ENCODE measurements around the gene DCLK2.

Gene DCLK2

GRCh38 chr4:150212927-150213326 lies 134.7 kb downstream of the DCLK2 start:
- H3K4me3 ChIP-seq (replicated peaks; ENCODE audit: low read depth, low read length), result no peak overlapping the region
- TF ChIP-seq CTCF (IDR thresholded peaks at IDR 0.05; ENCODE audit: low read length, missing control alignments), result no peak
- DNase-seq (ENCODE audit: low read depth), result no peak

GRCh38 chr4:150215601-150216000 lies 137.4 kb downstream of the DCLK2 start:
- no peak for TF ChIP-seq CTCF (IDR thresholded peaks at IDR 0.05; ENCODE audit: low read length, missing control alignments)
- no peak overlapping the region for H3K4me3 ChIP-seq (replicated peaks; ENCODE audit: low read depth, low read length)
- DNase-seq (ENCODE audit: low read depth), result no peak

- DNase-seq (ENCODE audit: low read depth), result no peak
- TF ChIP-seq CTCF (IDR thresholded peaks at IDR 0.05; ENCODE audit: low read length, missing control alignments), result no peak
- H3K4me3 ChIP-seq (replicated peaks; ENCODE audit: low read depth, low read length), result no peak overlapping the region
These were observed 138.5 kb downstream of the DCLK2 start for GRCh38 chr4:150216726-150217125.

- no peak overlapping the region for H3K4me3 ChIP-seq (replicated peaks; ENCODE audit: low read depth, low read length)
- TF ChIP-seq CTCF (IDR thresholded peaks at IDR 0.05; ENCODE audit: low read length, missing control alignments), result peak; percentile 59
- peak; percentile 83 for DNase-seq (ENCODE audit: low read depth)
These were observed 138.9 kb downstream of the DCLK2 start for GRCh38 chr4:150217192-150217591.

- DNase-seq (ENCODE audit: low read depth), result no peak
- no peak overlapping the region for H3K4me3 ChIP-seq (replicated peaks; ENCODE audit: low read depth, low read length)
- TF ChIP-seq CTCF (IDR thresholded peaks at IDR 0.05; ENCODE audit: low read length, missing control alignments), result no peak
These were observed 139.6 kb downstream of the DCLK2 start for GRCh38 chr4:150217808-150218207.

GRCh38 chr4:150218447-150218846 lies 140.2 kb downstream of the DCLK2 start:
- no peak overlapping the region for H3K4me3 ChIP-seq (replicated peaks; ENCODE audit: low read depth, low read length)
- DNase-seq (ENCODE audit: low read depth), result no peak
- TF ChIP-seq CTCF (IDR thresholded peaks at IDR 0.05; ENCODE audit: low read length, missing control alignments), result no peak

GRCh38 chr4:150219841-150220240 lies 141.6 kb downstream of the DCLK2 start:
- no peak overlapping the region for H3K4me3 ChIP-seq (replicated peaks; ENCODE audit: low read depth, low read length)
- peak; percentile 26 for DNase-seq (ENCODE audit: low read depth)
- no peak for TF ChIP-seq CTCF (IDR thresholded peaks at IDR 0.05; ENCODE audit: low read length, missing control alignments)

Data from fibroblast of pulmonary artery (primary cell).